HG03565 (cell line): ENCODE measurements around the gene PDE7B.

Source experiments
- ATAC-seq: cut with Tn5 transposase; IDR thresholded peaks from one replicate; pipeline ENCODE4 v1.9.1; 2021; ENCODE audit warnings: mild to moderate bottlenecking, moderate library complexity; ENCODE audit not compliant: unreplicated experiment

The PDE7B gene

GRCh38 chr6:136016228-136017225 is 165.0 kb downstream of the PDE7B start:
- no peak for ATAC-seq

GRCh38 chr6:136020691-136021090 is 169.2 kb downstream of the PDE7B start:
- no peak for ATAC-seq

GRCh38 chr6:136022224-136022874 is 170.8 kb downstream of the PDE7B start:
- ATAC-seq = no peak

GRCh38 chr6:136024711-136025110 is 173.2 kb downstream of the PDE7B start:
- ATAC-seq = no peak

- no peak for ATAC-seq
These were observed 174.2 kb downstream of the PDE7B start for GRCh38 chr6:136025736-136026135.

GRCh38 chr6:136030131-136030530 is 178.6 kb downstream of the PDE7B start:
- ATAC-seq = no peak

GRCh38 chr6:136031982-136032381 is 180.5 kb downstream of the PDE7B start:
- no peak for ATAC-seq

- no peak for ATAC-seq
These were observed 181.9 kb downstream of the PDE7B start for GRCh38 chr6:136033416-136033815.

- ATAC-seq = no peak
These were observed 182.9 kb downstream of the PDE7B start for GRCh38 chr6:136034422-136034821.

- ATAC-seq = no peak
These were observed 184.0 kb downstream of the PDE7B start for GRCh38 chr6:136035378-136036070.

- no peak for ATAC-seq
These were observed 184.5 kb downstream of the PDE7B start for GRCh38 chr6:136036071-136036380.

GRCh38 chr6:136036601-136037000 is 185.1 kb downstream of the PDE7B start:
- ATAC-seq = no peak

GRCh38 chr6:136037242-136037875 is 185.9 kb downstream of the PDE7B start:
- no peak for ATAC-seq

- no peak for ATAC-seq
These were observed 186.5 kb downstream of the PDE7B start for GRCh38 chr6:136037876-136038460.

- ATAC-seq = no peak
These were observed 187.0 kb downstream of the PDE7B start for GRCh38 chr6:136038531-136038930.

GRCh38 chr6:136039185-136039584 is 187.7 kb downstream of the PDE7B start:
- ATAC-seq = no peak

GRCh38 chr6:136050475-136050874 is 199.0 kb downstream of the PDE7B start:
- ATAC-seq = no peak

GRCh38 chr6:136051140-136051775 is 199.8 kb downstream of the PDE7B start:
- no peak for ATAC-seq

GRCh38 chr6:136052031-136052430 is 200.5 kb downstream of the PDE7B start:
- ATAC-seq = no peak

- no peak for ATAC-seq
These were observed 207.4 kb downstream of the PDE7B start for GRCh38 chr6:136058852-136059251.
